ENCODE data around the gene FMOD. TPM values are rescaled to one million over a fixed set of nuclear protein-coding genes. Genes with fewer than 3 reads are reported as not detected.
"Not testable (repeated sequence)": the region's sequence is repeated elsewhere in the genome, so short reads cannot be mapped to it uniquely, and the experiment has no call there.

FMOD gene
- total RNA-seq, 1 donor from 2014 or later, result 28.9 TPM

- intact Hi-C loops (cut with DNase I), result no loop called here
- DNase-seq, result no peak
- Histone ChIP-seq H3K27me3 (ENCODE audit: low read depth) (no peaks in the 10 kb centered on the region), H3K4me1 (peaks cover 85% of the 10 kb centered on the region), H3K9me3 (no peaks in the 10 kb centered on the region), H3K4me3 (no peak overlapping the region), H3K27ac (peak overlapping the region; percentile 97), H3K36me3 (no peaks in the 10 kb centered on the region)
- TF ChIP-seq, protein P1, sequence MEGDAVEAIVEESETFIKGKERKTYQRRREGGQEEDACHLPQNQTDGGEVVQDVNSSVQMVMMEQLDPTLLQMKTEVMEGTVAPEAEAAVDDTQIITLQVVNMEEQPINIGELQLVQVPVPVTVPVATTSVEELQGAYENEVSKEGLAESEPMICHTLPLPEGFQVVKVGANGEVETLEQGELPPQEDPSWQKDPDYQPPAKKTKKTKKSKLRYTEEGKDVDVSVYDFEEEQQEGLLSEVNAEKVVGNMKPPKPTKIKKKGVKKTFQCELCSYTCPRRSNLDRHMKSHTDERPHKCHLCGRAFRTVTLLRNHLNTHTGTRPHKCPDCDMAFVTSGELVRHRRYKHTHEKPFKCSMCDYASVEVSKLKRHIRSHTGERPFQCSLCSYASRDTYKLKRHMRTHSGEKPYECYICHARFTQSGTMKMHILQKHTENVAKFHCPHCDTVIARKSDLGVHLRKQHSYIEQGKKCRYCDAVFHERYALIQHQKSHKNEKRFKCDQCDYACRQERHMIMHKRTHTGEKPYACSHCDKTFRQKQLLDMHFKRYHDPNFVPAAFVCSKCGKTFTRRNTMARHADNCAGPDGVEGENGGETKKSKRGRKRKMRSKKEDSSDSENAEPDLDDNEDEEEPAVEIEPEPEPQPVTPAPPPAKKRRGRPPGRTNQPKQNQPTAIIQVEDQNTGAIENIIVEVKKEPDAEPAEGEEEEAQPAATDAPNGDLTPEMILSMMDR (IDR thresholded peaks at IDR 0.05), result no peak
- ATAC-seq, result no peak
These were observed 29.5 kb downstream of the FMOD start for GRCh38 chr1:203321273-203322052.

DNA sequence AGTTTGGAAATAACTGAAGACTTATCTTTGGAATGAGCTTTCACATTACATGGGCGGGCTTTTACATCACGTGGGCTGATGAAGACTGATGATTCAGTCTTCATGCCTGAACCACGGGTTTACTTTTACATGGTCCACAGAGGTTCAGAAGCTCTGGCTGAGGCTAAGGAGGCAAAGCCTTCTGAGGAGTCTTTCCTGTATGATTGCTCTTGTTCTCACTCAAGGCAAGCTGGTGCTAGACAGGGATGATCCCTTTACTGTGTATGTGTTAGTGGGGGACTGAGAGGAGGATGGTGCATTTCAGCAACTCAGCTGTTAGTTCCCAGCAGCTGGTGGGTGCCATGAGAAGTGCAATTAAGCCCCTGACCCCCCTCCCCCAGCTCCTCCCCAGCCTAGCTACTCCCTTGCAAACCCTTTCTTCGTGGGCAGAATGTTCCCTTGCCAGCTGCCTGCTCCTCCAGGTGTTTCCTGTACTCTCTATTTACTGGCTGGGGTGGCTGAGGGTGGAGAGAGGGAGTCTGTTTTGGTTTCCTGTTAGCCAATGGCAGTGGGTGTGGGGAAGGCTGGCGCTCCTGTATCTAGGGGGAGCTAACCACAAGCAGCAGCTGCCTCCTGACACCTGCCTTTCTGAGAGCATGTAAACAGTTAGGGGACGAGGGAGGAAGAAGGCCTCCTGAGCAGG, 30.2 kb downstream of the FMOD start:
- intact Hi-C loops (cut with DNase I), result no loop called here
- Histone ChIP-seq H3K27me3 (ENCODE audit: low read depth) (no peaks in the 10 kb centered on the region), H3K27ac (peak overlapping the region; percentile 97), H3K9me3 (no peaks in the 10 kb centered on the region), H3K4me3 (no peak overlapping the region), H3K4me1 (peaks cover 85% of the 10 kb centered on the region), H3K36me3 (no peaks in the 10 kb centered on the region)
- peak; percentile 73 for DNase-seq
- TF ChIP-seq, protein P1 (IDR thresholded peaks at IDR 0.05), result no peak
- ATAC-seq, result peak; percentile 25 to 70

GRCh38 chr1:203318229-203318517, 32.7 kb downstream of the FMOD start:
- Histone ChIP-seq H3K9me3 (no peaks in the 10 kb centered on the region), H3K4me1 (peaks cover 64% of the 10 kb centered on the region), H3K27ac (peak overlapping the region; percentile 47), H3K27me3 (ENCODE audit: low read depth) (no peaks in the 10 kb centered on the region), H3K36me3 (no peaks in the 10 kb centered on the region), H3K4me3 (no peak overlapping the region)
- TF ChIP-seq, protein P1 (IDR thresholded peaks at IDR 0.05), result no peak
- no peak for ATAC-seq
- no peak for DNase-seq
- intact Hi-C loops (cut with DNase I), result no loop called here

DNA sequence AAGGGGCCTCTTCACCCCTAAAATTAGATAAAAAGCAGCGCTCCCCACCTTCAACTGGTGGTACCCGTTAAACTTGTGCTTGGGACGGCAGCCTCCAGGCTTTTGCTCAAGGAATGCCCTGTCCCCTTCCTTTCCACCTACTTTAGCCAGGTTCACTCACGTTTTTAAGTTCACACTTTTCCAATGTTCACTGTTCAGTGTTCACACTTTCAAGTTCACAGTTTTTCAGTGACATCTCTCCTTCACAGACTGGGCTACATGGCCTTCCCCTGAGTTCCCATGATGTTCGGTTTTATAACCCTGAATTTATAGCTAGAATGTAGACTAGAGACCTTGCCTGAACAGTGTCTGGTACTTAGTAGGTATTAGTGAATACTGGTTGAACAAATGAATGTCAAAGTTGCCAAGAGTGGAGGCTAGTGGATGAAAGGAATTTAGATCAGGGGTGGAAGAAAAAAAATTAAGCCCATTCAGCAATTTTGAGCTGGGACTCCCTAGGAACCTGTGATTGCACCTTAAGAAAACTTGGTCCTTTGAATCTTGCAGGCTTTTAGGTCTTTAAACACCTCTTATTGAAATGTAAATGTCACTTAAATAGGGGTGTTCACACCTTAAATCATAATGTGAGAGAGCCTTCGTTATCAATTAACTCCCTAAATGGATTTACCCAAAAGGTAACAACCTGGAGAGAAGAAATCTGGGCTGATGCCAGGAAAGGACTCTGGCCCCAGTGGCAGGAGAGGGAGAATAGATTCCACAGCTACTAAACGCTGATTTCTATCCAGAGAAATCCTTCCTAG, 33.3 kb downstream of the FMOD start:
- Histone ChIP-seq H3K9me3 (no peaks in the 10 kb centered on the region), H3K27me3 (ENCODE audit: low read depth) (no peaks in the 10 kb centered on the region), H3K36me3 (no peaks in the 10 kb centered on the region), H3K4me1 (peaks cover 59% of the 10 kb centered on the region), H3K27ac (peak overlapping the region; percentile 47), H3K4me3 (no peak overlapping the region)
- intact Hi-C loops (cut with DNase I), result no loop called here
- ATAC-seq (no peak), DNase-seq (no peak)
- TF ChIP-seq, protein P1 (IDR thresholded peaks at IDR 0.05), result no peak

DNA sequence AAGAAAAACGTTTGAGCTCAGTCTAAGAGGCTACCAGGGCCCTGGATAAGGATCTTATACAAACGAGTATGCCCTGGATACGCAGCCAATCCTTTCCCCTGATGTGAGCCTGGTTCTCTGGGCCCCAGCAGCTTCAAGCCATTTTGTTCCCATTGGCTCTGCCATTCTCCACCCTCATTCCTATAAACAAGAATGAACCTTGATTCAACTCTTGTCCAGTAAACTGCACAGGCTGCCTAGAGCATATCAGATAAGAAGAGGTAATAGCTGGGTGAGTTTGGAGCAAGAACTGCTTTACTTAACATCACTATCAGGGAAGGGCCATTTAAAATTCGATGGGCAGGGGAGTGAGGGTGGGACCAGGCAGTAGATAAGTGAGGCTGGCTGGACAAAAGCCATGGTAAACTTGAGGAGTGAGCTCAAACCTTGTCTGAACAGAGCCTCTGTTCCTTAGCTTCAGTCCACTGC, 34.3 kb downstream of the FMOD start:
- Histone ChIP-seq H3K27me3 (ENCODE audit: low read depth) (no peaks in the 10 kb centered on the region), H3K36me3 (no peaks in the 10 kb centered on the region), H3K4me3 (no peak overlapping the region), H3K9me3 (no peaks in the 10 kb centered on the region), H3K27ac (peak overlapping the region; percentile 47), H3K4me1 (peaks cover 51% of the 10 kb centered on the region)
- TF ChIP-seq, protein P1 (IDR thresholded peaks at IDR 0.05), result no peak
- intact Hi-C loops (cut with DNase I), result no loop called here
- DNase-seq (no peak), ATAC-seq (peak; percentile 76 to 82)

- H3K27me3 ChIP-seq (ENCODE audit: low read depth); ATAC-seq; H3K27ac ChIP-seq; H3K4me3 ChIP-seq; H3K9me3 ChIP-seq; intact Hi-C loops (cut with DNase I); DNase-seq: not testable (repeated sequence)
- H3K36me3 ChIP-seq, result peaks cover 15% of the 10 kb centered on the region
- H3K4me1 ChIP-seq, result peaks cover 54% of the 10 kb centered on the region
These were observed 36.7 kb downstream of the FMOD start for GRCh38 chr1:203314025-203314759.

All from lower lobe of right lung (tissue), 2 donors.